ENCODE measurements around the gene TNFAIP1. TPM values are rescaled to one million over a fixed set of nuclear protein-coding genes. Genes with fewer than 3 reads are reported as not detected.

TNFAIP1 gene
- total and polyA plus RNA-seq, 8 donors: 1.7 to 50.4 (median 20.3) TPM

DNA sequence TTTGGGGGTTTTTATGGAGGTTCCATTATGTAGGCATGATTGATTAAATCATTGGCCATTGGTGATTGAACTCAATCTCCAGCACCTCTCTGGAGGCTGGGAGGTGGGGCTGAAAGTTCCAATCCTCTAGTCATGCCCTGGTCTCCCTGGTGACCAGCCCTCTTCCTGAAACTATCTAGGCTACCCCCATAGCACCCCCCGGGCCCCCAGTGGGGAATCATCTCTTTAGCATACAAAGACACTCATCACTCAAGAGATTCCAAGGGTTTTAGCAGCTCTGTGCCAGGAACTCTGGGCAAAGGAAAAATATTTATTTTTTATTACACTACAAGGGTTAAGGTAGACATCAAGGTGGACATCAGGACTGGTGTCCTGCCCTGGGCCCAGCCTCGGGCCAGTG, 59.9 kb downstream of the TNFAIP1 start:
- no peak overlapping the region for H3K27ac ChIP-seq
- WGBS, 5 donors: 42 to 67% (median 60%) methylated on average over 2 of the region's 2 CpGs
- no peak overlapping the region for H3K4me3 ChIP-seq
- H3K27me3 ChIP-seq: no peaks in the 10 kb centered on the region
- TF ChIP-seq, protein P1, sequence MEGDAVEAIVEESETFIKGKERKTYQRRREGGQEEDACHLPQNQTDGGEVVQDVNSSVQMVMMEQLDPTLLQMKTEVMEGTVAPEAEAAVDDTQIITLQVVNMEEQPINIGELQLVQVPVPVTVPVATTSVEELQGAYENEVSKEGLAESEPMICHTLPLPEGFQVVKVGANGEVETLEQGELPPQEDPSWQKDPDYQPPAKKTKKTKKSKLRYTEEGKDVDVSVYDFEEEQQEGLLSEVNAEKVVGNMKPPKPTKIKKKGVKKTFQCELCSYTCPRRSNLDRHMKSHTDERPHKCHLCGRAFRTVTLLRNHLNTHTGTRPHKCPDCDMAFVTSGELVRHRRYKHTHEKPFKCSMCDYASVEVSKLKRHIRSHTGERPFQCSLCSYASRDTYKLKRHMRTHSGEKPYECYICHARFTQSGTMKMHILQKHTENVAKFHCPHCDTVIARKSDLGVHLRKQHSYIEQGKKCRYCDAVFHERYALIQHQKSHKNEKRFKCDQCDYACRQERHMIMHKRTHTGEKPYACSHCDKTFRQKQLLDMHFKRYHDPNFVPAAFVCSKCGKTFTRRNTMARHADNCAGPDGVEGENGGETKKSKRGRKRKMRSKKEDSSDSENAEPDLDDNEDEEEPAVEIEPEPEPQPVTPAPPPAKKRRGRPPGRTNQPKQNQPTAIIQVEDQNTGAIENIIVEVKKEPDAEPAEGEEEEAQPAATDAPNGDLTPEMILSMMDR (IDR thresholded peaks at IDR 0.05): no peak
- TF ChIP-seq EP300 (IDR thresholded peaks at IDR 0.05) (no peak), POLR2AphosphoS5 (IDR thresholded peaks at IDR 0.05) (no peak), POLR2A (IDR thresholded peaks at IDR 0.05) (no peak)
- H3K4me1 ChIP-seq: peaks cover 0 to 8% (median 0%) of the 10 kb centered on the region in 4 donors
- intact Hi-C loops (cut with DNase I; ENCODE audit: low total_unique reads): no loop called here
- no peaks in the 10 kb centered on the region for H3K9me3 ChIP-seq
- DNase-seq: no peak
- H3K36me3 ChIP-seq: peaks cover 18 to 100% (median 97%) of the 10 kb centered on the region in 4 donors

DNA sequence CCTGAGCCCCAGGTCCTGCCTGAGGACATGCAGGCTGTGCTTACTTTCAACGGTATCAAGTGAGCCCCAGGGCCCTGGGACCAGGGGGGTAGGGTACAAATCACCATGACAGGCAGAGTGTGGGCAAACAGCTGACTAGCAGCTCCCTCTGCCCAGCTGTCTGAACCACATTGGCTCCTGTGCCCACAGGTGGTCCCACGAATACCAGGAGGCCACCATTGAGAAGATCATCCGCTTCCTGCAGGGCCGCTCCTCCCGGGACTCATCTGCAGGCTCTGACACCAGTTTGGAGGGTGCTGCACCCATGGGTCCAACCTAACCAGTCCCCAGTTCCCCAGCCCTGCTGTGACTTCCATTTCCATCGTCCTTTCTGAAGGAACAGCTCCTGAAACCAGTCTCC, 60.4 kb downstream of the TNFAIP1 start:
- intact Hi-C loops (cut with DNase I; ENCODE audit: low total_unique reads): no loop called here
- WGBS, 5 donors: 57 to 91% (median 88%) methylated on average over 2 to 6 of the region's 6 CpGs
- Histone ChIP-seq H3K27me3 (no peaks in the 10 kb centered on the region), H3K4me1 (peaks cover 0 to 8% (median 0%) of the 10 kb centered on the region in 4 donors), H3K4me3 (no peak overlapping the region), H3K27ac (no peak overlapping the region), H3K9me3 (no peaks in the 10 kb centered on the region), H3K36me3 (peaks cover 17 to 100% (median 97%) of the 10 kb centered on the region in 4 donors)
- DNase-seq: no peak
- TF ChIP-seq POLR2A (IDR thresholded peaks at IDR 0.05): no peak
- no peak for TF ChIP-seq EP300 (IDR thresholded peaks at IDR 0.05)
- TF ChIP-seq, protein P1 (IDR thresholded peaks at IDR 0.05): no peak
- TF ChIP-seq POLR2AphosphoS5 (IDR thresholded peaks at IDR 0.05): no peak

Other genes starting within 250 kb of the TNFAIP1 start
- 10 to 100 TPM in 4 of 5 donors, 1 to 10 TPM in 1; 7.6 to 54.0 (median 21.4) TPM for gene TMEM97, start 16.6 kb upstream of the TNFAIP1 start, total RNA-seq
- 10 to 100 TPM; 28.1 to 38.2 (median 31.3) TPM for gene TMEM97, start 16.6 kb upstream of the TNFAIP1 start, polyA plus RNA-seq
- 10 to 100 TPM; 24.9 to 52.2 (median 47.3) TPM for gene IFT20, start 289 bp upstream of the TNFAIP1 start, total RNA-seq
- gene IFT20, start 289 bp upstream of the TNFAIP1 start, polyA plus RNA-seq: 10 to 100 TPM; 75.9 to 95.6 (median 94.9) TPM
- 100 to 1,000 TPM in 1 of 5 donors, 10 to 100 TPM in 4; 41.9 to 118 (median 57.6) TPM for gene POLDIP2, start 21.8 kb downstream of the TNFAIP1 start, total RNA-seq
- gene POLDIP2, start 21.8 kb downstream of the TNFAIP1 start, polyA plus RNA-seq: 10 to 100 TPM; 44.2 to 69.2 (median 63.8) TPM
- not detected for gene SEBOX, start 29.4 kb downstream of the TNFAIP1 start, total RNA-seq
- not detected for gene SEBOX, start 29.4 kb downstream of the TNFAIP1 start, polyA plus RNA-seq
- gene VTN, start 34.5 kb downstream of the TNFAIP1 start, total RNA-seq: 1 to 10 TPM in 1 of 5 donors, under 1 TPM in 1, not detected in 3; 0.72 to 2.9 TPM
- 1 to 10 TPM in 2 of 3 donors, under 1 TPM in 1; 0.90 to 2.3 (median 1.1) TPM for gene VTN, start 34.5 kb downstream of the TNFAIP1 start, polyA plus RNA-seq
- gene SARM1, start 35.9 kb downstream of the TNFAIP1 start, total RNA-seq: 10 to 100 TPM; 11.0 to 58.3 (median 15.2) TPM
- 1 to 10 TPM; 4.6 to 6.9 (median 5.2) TPM for gene SARM1, start 35.9 kb downstream of the TNFAIP1 start, polyA plus RNA-seq
- 10 to 100 TPM in 2 of 5 donors, 1 to 10 TPM in 2, under 1 TPM in 1; 0.87 to 31.5 (median 7.5) TPM for gene SLC46A1, start 70.5 kb downstream of the TNFAIP1 start, total RNA-seq
- gene SLC46A1, start 70.5 kb downstream of the TNFAIP1 start, polyA plus RNA-seq: 1 to 10 TPM in 2 of 3 donors, under 1 TPM in 1; 0.61 to 2.7 (median 2.5) TPM
- 1 to 10 TPM in 1 of 5 donors, not detected in 4; 3.2 TPM for gene SLC13A2, start 137.9 kb downstream of the TNFAIP1 start, total RNA-seq
- gene SLC13A2, start 137.9 kb downstream of the TNFAIP1 start, polyA plus RNA-seq: under 1 TPM in 1 of 3 donors, not detected in 2; 0.15 TPM
- gene FOXN1, start 170.6 kb downstream of the TNFAIP1 start, total RNA-seq: 1 to 10 TPM in 1 of 5 donors, under 1 TPM in 1, not detected in 3; 0.43 to 9.3 TPM
- 1 to 10 TPM in 1 of 3 donors, not detected in 2; 2.4 TPM for gene FOXN1, start 170.6 kb downstream of the TNFAIP1 start, polyA plus RNA-seq
- gene UNC119, start 216.9 kb downstream of the TNFAIP1 start, total RNA-seq: 10 to 100 TPM; 13.6 to 30.9 (median 17.0) TPM
- gene UNC119, start 216.9 kb downstream of the TNFAIP1 start, polyA plus RNA-seq: 10 to 100 TPM; 16.5 to 27.1 (median 19.9) TPM
- gene PIGS, start 235.8 kb downstream of the TNFAIP1 start, total RNA-seq: 100 to 1,000 TPM in 1 of 5 donors, 10 to 100 TPM in 4; 14.7 to 105 (median 33.3) TPM
- 10 to 100 TPM; 19.2 to 25.7 (median 19.8) TPM for gene PIGS, start 235.8 kb downstream of the TNFAIP1 start, polyA plus RNA-seq
- 10 to 100 TPM in 2 of 5 donors, 1 to 10 TPM in 2, under 1 TPM in 1; 0.89 to 21.1 (median 9.1) TPM for gene ALDOC, start 241.1 kb downstream of the TNFAIP1 start, total RNA-seq
- 10 to 100 TPM in 2 of 3 donors, 1 to 10 TPM in 1; 8.7 to 54.8 (median 17.1) TPM for gene ALDOC, start 241.1 kb downstream of the TNFAIP1 start, polyA plus RNA-seq